Mesenchymal stem cell (in vitro differentiated cells and primary cell): ENCODE measurements around the gene SAXO1.

Experiments used
- DNase-seq: peaks from one replicate; pipeline ENCODE4 v3.0.0-alpha.2; 2013
- H2AFZ ChIP-seq: one replicate; pipeline ENCODE4 v1.6.1; 2013; ENCODE audit warnings: low read depth, mild to moderate bottlenecking, control low read depth, inconsistent platforms, low read length, moderate library complexity
- H2AK5ac ChIP-seq: 2 replicates; pipeline ENCODE4 v1.6.1; 2013; ENCODE audit warnings: low read length, moderate library complexity, mild to moderate bottlenecking, inconsistent platforms; ENCODE audit not compliant: severe bottlenecking
- H2BK120ac ChIP-seq: one replicate; pipeline ENCODE4 v1.6.1; 2013; ENCODE audit warnings: low read depth, mild to moderate bottlenecking, inconsistent platforms, low read length, moderate library complexity
- H2BK12ac ChIP-seq, 2 experiments: one replicate each; pipeline ENCODE4 v1.6.1; 2013; ENCODE audit warnings: inconsistent platforms in 2 of 2, low read length in 2 of 2, mild to moderate bottlenecking in 2 of 2, moderate library complexity in 2 of 2, control low read depth in 1 of 2
- H2BK15ac ChIP-seq: one replicate; pipeline ENCODE4 v1.6.1; 2013; ENCODE audit warnings: mild to moderate bottlenecking, low read depth, inconsistent platforms; ENCODE audit not compliant: poor library complexity, severe bottlenecking
- H2BK5ac ChIP-seq: 2 replicates; pipeline ENCODE4 v1.6.1; 2013; ENCODE audit warnings: low read depth, mild to moderate bottlenecking, low read length, control low read depth, inconsistent platforms; ENCODE audit not compliant: poor library complexity, severe bottlenecking
- H3K14ac ChIP-seq, 2 experiments: one replicate each; pipeline ENCODE4 v1.6.1; 2013; ENCODE audit warnings: inconsistent platforms in 2 of 2, low read length in 2 of 2, control low read depth in 1 of 2, mild to moderate bottlenecking in 1 of 2, moderate library complexity in 1 of 2
- H3K18ac ChIP-seq, 2 experiments: one replicate each; pipeline ENCODE4 v1.6.1; 2013; ENCODE audit warnings: inconsistent platforms in 2 of 2, low read length in 2 of 2, control low read depth in 1 of 2, low read depth in 1 of 2, mild to moderate bottlenecking in 1 of 2
- H3K23ac ChIP-seq, 2 experiments: one replicate each; pipeline ENCODE4 v1.6.1; 2013; ENCODE audit warnings: inconsistent platforms in 2 of 2, low read length in 2 of 2, mild to moderate bottlenecking in 2 of 2, moderate library complexity in 2 of 2, control low read depth in 1 of 2
- H3K27ac ChIP-seq: 2 replicates; pipeline ENCODE4 v1.5.1; 2013; ENCODE audit warnings: mild to moderate bottlenecking, moderate library complexity, low read length, control low read depth, inconsistent platforms; ENCODE audit not compliant: poor library complexity, severe bottlenecking
- H3K27me3 ChIP-seq, 2 experiments: 2 replicates each; pipeline versions ENCODE4 v1.6.1 to v1.7.0; 2013; ENCODE audit warnings: low read length in 2 of 2, mild to moderate bottlenecking in 2 of 2, moderate library complexity in 2 of 2, control low read depth in 1 of 2, inconsistent platforms in 1 of 2; ENCODE audit not compliant: control insufficient read depth in 1 of 2, insufficient read depth in 1 of 2
- H3K36me3 ChIP-seq, 2 experiments: 2 replicates each; pipeline versions ENCODE4 v1.6.1 to v1.7.0; 2013; ENCODE audit warnings: low read length in 2 of 2, control low read depth in 1 of 2, inconsistent platforms in 1 of 2, low read depth in 1 of 2, mild to moderate bottlenecking in 1 of 2; ENCODE audit not compliant: insufficient read depth in 2 of 2, control insufficient read depth in 1 of 2
- H3K4ac ChIP-seq, 2 experiments: one replicate each; pipeline ENCODE4 v1.6.1; 2013; ENCODE audit warnings: inconsistent platforms in 2 of 2, low read length in 2 of 2, mild to moderate bottlenecking in 2 of 2, moderate library complexity in 2 of 2, control low read depth in 1 of 2, low read depth in 1 of 2
- H3K4me1 ChIP-seq: 2 replicates; pipeline ENCODE4 v1.6.1; 2013; ENCODE audit warnings: low read depth, low read length, control low read depth; ENCODE audit not compliant: control insufficient read depth, insufficient read depth
- H3K4me2 ChIP-seq: 2 replicates; pipeline ENCODE4 v1.6.1; 2013; ENCODE audit warnings: low read length, mild to moderate bottlenecking, inconsistent platforms; ENCODE audit not compliant: poor library complexity, severe bottlenecking
- H3K4me3 ChIP-seq, 2 experiments: 2 replicates each; pipeline versions ENCODE4 v1.5.1 to v1.7.0; 2013; ENCODE audit warnings: low read length in 2 of 2, mild to moderate bottlenecking in 2 of 2, control low read depth in 1 of 2, low read depth in 1 of 2; ENCODE audit not compliant: insufficient read depth in 1 of 2
- H3K79me1 ChIP-seq: replicated peaks from 2 replicates; pipeline ENCODE4 v1.6.1; 2013; ENCODE audit warnings: mild to moderate bottlenecking, control low read depth, low read length, inconsistent platforms; ENCODE audit not compliant: poor library complexity, severe bottlenecking
- H3K9ac ChIP-seq: 2 replicates; pipeline ENCODE4 v1.7.0; 2013; ENCODE audit warnings: mild to moderate bottlenecking, low read length, moderate library complexity
- H3K9me3 ChIP-seq: 2 replicates; pipeline ENCODE4 v1.7.0; 2013; ENCODE audit warnings: mild to moderate bottlenecking, low read length; ENCODE audit not compliant: control insufficient read depth
- H4K8ac ChIP-seq: one replicate; pipeline ENCODE4 v1.6.1; 2013; ENCODE audit warnings: inconsistent platforms, mild to moderate bottlenecking, low read length, moderate library complexity
- H4K91ac ChIP-seq: one replicate; pipeline ENCODE4 v1.6.1; 2013; ENCODE audit warnings: mild to moderate bottlenecking, low read length, inconsistent platforms
- WGBS: methylation state at CpG from one replicate; pipeline ENCODE4 v1.1.7; 2013; ENCODE audit warnings: mixed read lengths; 5-methylcytosine and 5-hydroxymethylcytosine counted together

Gene SAXO1

GRCh38 chr9:19000133-19000532 is 32.9 kb downstream of the SAXO1 start:
- DNase-seq = no peak
- Histone ChIP-seq H2BK120ac (no peak overlapping the region), H3K18ac (no peak overlapping the region), H3K14ac (no peak overlapping the region), H3K4ac (no peak overlapping the region), H3K36me3 (no peaks in the 10 kb centered on the region), H2BK12ac (no peak overlapping the region), H2AK5ac (no peak overlapping the region), H2BK15ac (no peak overlapping the region), H2AFZ (no peak overlapping the region), H3K27ac (no peak overlapping the region), H3K23ac (no peak overlapping the region), H4K91ac (no peak overlapping the region), H3K79me1 (no peaks in the 10 kb centered on the region), H3K4me3 (no peak overlapping the region), H2BK5ac (no peak overlapping the region), H3K4me1 (no peaks in the 10 kb centered on the region), H3K27me3 (peaks cover 0 to 2% of the 10 kb centered on the region in 2 experiments), H3K9me3 (no peaks in the 10 kb centered on the region), H4K8ac (no peak overlapping the region), H3K9ac (no peak overlapping the region), H3K4me2 (no peak overlapping the region)
- 73% methylated on average over 16 of the region's 16 CpGs for WGBS

DNA sequence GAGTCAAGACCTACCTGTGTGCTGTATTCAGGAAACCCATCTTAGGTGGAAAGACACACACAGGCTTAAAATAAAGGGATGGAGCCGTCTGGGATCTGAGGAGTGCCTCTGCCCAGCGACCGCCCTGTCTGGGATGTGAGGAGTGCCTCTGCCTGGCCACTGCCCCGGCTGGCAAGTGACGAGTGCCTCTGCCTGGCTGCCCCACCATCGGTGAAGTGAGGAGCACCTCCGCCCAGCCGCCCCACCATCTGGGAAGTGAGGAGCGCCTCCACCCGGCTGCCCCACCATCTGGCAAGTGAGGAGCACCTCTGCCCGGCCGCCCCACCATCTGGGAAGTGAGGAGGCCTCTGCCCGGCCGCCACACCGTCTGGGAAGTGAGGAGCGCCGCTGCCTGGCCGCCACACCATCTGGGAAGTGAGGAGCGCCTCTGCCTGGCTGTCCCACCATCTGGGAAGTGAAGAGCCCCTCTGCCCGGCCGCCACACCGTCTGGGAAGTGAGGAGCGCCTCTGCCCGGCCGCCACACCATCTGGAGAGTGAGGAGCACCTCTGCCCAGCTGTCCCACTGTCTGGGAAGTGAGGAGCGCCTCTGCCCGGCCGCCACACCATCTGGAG is 33.7 kb downstream of the SAXO1 start:
- Histone ChIP-seq H4K91ac (no peak overlapping the region), H3K9ac (no peak overlapping the region)
- WGBS = 89% methylated on average over 27 of the region's 28 CpGs

GRCh38 chr9:18997151-18997550 is 35.9 kb downstream of the SAXO1 start:
- no peak overlapping the region for H3K9ac ChIP-seq
- H3K18ac ChIP-seq = no peak overlapping the region
- 100% methylated on average over 1 of the region's 2 CpGs for WGBS
- H3K14ac ChIP-seq = no peak overlapping the region
- no peaks in the 10 kb centered on the region for H3K79me1 ChIP-seq
- no peak overlapping the region for H2BK15ac ChIP-seq
- no peak overlapping the region for H3K4me2 ChIP-seq
- H4K91ac ChIP-seq = peak overlapping the region; percentile 2
- H3K27me3 ChIP-seq = peaks cover 0 to 3% of the 10 kb centered on the region in 2 experiments
- no peaks in the 10 kb centered on the region for H3K36me3 ChIP-seq
- H4K8ac ChIP-seq = no peak overlapping the region
- no peak overlapping the region for H3K4me3 ChIP-seq
- H2BK120ac ChIP-seq = no peak overlapping the region
- H3K9me3 ChIP-seq = no peaks in the 10 kb centered on the region
- no peak for DNase-seq
- H3K23ac ChIP-seq = no peak overlapping the region
- no peak overlapping the region for H2AK5ac ChIP-seq
- H2BK5ac ChIP-seq = no peak overlapping the region
- peaks cover 4% of the 10 kb centered on the region for H3K4me1 ChIP-seq
- no peak overlapping the region for H2AFZ ChIP-seq
- no peak overlapping the region for H2BK12ac ChIP-seq
- H3K4ac ChIP-seq = no peak overlapping the region
- H3K27ac ChIP-seq = no peak overlapping the region

More for the DNA sequence above, 33.7 kb downstream of the SAXO1 start:
- H2BK12ac ChIP-seq = no peak overlapping the region
- no peak overlapping the region for H2AFZ ChIP-seq
- H3K18ac ChIP-seq = no peak overlapping the region
- no peak overlapping the region for H2BK15ac ChIP-seq
- peaks cover 0 to 3% of the 10 kb centered on the region in 2 experiments for H3K27me3 ChIP-seq
- no peak overlapping the region for H3K27ac ChIP-seq
- DNase-seq = no peak
- H2BK5ac ChIP-seq = no peak overlapping the region
- no peak overlapping the region for H3K4ac ChIP-seq
- H3K9me3 ChIP-seq = no peaks in the 10 kb centered on the region
- no peak overlapping the region for H3K23ac ChIP-seq
- H3K4me3 ChIP-seq = no peak overlapping the region
- H3K4me2 ChIP-seq = no peak overlapping the region
- no peak overlapping the region for H2AK5ac ChIP-seq
- H3K4me1 ChIP-seq = peaks cover 4% of the 10 kb centered on the region
- no peaks in the 10 kb centered on the region for H3K36me3 ChIP-seq
- H3K79me1 ChIP-seq = no peaks in the 10 kb centered on the region
- no peak overlapping the region for H4K8ac ChIP-seq
- no peak overlapping the region for H3K14ac ChIP-seq
- H2BK120ac ChIP-seq = no peak overlapping the region

DNA sequence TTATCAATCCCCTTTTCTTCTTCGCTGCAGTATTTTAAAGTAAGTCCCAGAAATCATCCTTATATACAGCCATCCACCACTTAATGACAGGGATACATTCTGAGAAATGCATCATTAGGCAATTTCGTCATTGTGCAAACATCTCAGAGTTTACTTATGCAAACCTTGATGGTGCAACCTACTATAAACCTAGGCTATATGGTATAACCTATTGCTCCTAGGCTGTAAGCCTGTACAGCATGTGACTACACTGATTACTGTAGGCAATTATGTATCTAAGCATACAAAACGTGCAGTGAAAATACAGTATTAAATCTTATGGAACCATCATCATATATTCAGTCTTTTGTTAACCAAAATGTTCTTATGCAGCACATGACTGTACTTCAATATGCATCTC is 36.8 kb downstream of the SAXO1 start:
- Histone ChIP-seq H3K27me3 (peaks cover 0 to 3% of the 10 kb centered on the region in 2 experiments), H3K79me1 (no peaks in the 10 kb centered on the region), H2BK12ac (no peak overlapping the region), H2BK120ac (no peak overlapping the region), H3K18ac (no peak overlapping the region), H2AFZ (no peak overlapping the region), H3K4me3 (no peak overlapping the region), H3K23ac (no peak overlapping the region), H3K27ac (no peak overlapping the region), H2BK5ac (no peak overlapping the region), H3K9me3 (no peaks in the 10 kb centered on the region), H2BK15ac (no peak overlapping the region), H2AK5ac (no peak overlapping the region), H3K14ac (no peak overlapping the region), H3K4ac (no peak overlapping the region), H4K91ac (no peak overlapping the region), H4K8ac (no peak overlapping the region), H3K4me1 (peaks cover 4% of the 10 kb centered on the region), H3K36me3 (no peaks in the 10 kb centered on the region), H3K4me2 (no peak overlapping the region), H3K9ac (no peak overlapping the region)
- 58% methylated on average over 3 of the region's 3 CpGs for WGBS
- no peak for DNase-seq
